Measurements from ENCODE around the gene YPEL2.

YPEL2 gene

DNA sequence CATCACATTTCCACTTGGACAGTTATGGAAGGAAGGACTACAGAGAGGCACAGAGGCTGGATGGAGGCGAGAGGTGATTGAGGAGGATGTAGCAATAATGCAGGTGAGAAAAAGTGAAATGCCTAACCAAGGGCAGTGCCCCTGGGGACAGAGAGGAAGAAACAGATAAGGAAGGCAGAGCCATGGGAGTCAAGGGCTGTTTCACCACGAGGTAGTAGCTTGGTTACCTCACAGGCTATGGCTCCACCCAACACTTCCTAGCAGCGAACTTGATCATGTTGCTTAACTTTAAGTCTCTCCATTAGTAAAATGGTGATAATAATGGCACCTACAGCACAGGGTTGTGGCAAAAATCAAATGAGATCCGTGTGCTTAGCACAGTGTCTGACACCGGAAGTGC lies 83.9 kb downstream of the YPEL2 start:
- no peaks in the 10 kb centered on the region for H3K27me3 ChIP-seq
- no peaks in the 10 kb centered on the region for H4K20me1 ChIP-seq
- no peak overlapping the region for H3K9ac ChIP-seq
- H3K9me3 ChIP-seq (replicated peaks in 1 of 11), result peaks cover under 1 to 10% (median 5%) of the 10 kb centered on the region in 11 experiments; a peak in 19 of 22 replicates
- peak in 1 of 11 experiments; percentile 37; a peak in 1 of 22 replicates for TF ChIP-seq Cebpa-rat (IDR thresholded peaks at IDR 0.05)
- peak overlapping the region; percentile 9 to 68 (median 38); a peak in 21 of 22 replicates for H3K4me2 ChIP-seq
- peak overlapping the region in 5 of 11 experiments; percentile 21 to 43 (median 37); a peak in 6 of 22 replicates for H3K27ac ChIP-seq
- H3K36me3 ChIP-seq, result peaks cover 0 to under 1% (median 0%) of the 10 kb centered on the region in 11 experiments; a peak in 1 of 22 replicates
- H3K4me1 ChIP-seq, result peaks cover 13 to 48% (median 34%) of the 10 kb centered on the region in 10 experiments; a peak in 18 of 20 replicates
- no peak overlapping the region for H3K4me3 ChIP-seq

DNA sequence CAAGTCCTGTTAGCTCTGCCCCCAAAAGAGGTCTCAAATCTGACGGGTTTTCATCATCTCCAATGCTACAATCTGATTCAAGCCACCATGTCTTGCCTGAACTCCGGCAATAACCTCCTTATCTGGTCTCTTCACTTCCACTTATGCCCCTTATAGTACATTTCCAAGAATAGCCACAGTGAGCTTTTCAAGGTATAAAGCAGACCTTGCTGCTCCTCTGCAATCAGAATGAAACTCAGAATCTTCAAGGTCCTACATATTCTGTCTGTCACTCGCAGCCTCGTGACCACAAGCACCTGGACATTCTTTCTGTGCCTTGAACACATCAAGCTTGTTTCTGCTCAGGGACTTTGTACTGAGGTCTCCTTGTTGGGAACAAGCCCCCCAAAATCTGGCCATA lies 84.7 kb downstream of the YPEL2 start:
- Histone ChIP-seq H3K4me2 (peak overlapping the region in 6 of 11 experiments; percentile 33 to 68 (median 52); a peak in 6 of 22 replicates), H3K4me1 (peaks cover 13 to 48% (median 34%) of the 10 kb centered on the region in 10 experiments; a peak in 18 of 20 replicates), H3K4me3 (no peak overlapping the region), H3K9ac (no peak overlapping the region), H3K36me3 (no peaks in the 10 kb centered on the region), H3K27ac (peak overlapping the region in 3 of 11 experiments; percentile 35 to 43 (median 37); a peak in 4 of 22 replicates), H3K27me3 (no peaks in the 10 kb centered on the region), H3K9me3 (replicated peaks in 1 of 11) (peaks cover 0 to 3% (median 0%) of the 10 kb centered on the region in 11 experiments; a peak in 1 of 22 replicates), H4K20me1 (no peaks in the 10 kb centered on the region)
- no peak for TF ChIP-seq Cebpa-rat (IDR thresholded peaks at IDR 0.05)

DNA sequence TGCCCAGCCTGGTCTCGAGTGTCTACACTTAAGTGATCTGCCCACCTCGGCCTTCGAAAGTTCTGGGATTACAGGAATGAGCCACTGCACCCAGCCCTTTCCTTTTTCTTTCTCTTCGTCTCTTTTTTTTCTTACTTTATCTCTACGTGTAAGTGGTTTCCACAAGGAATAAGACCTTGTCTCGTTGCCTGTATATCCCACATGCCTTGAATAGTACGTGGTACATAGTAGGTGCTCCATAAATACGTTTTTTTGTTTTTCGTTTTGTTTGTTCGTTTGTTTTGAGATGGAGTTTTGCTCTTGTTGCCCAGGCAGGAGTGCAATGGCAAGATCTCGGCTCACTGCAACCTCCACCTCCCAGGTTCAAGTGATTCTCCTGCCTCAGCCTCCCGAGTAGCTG lies 86.0 kb downstream of the YPEL2 start:
- Histone ChIP-seq H4K20me1 (no peaks in the 10 kb centered on the region), H3K4me1 (peaks cover 14 to 38% (median 29%) of the 10 kb centered on the region in 10 experiments; a peak in 18 of 20 replicates), H3K9ac (no peak overlapping the region), H3K4me2 (no peak overlapping the region), H3K9me3 (replicated peaks in 1 of 11) (no peaks in the 10 kb centered on the region), H3K27me3 (no peaks in the 10 kb centered on the region), H3K4me3 (no peak overlapping the region), H3K36me3 (no peaks in the 10 kb centered on the region), H3K27ac (no peak overlapping the region)
- no peak for TF ChIP-seq Cebpa-rat (IDR thresholded peaks at IDR 0.05)

DNA sequence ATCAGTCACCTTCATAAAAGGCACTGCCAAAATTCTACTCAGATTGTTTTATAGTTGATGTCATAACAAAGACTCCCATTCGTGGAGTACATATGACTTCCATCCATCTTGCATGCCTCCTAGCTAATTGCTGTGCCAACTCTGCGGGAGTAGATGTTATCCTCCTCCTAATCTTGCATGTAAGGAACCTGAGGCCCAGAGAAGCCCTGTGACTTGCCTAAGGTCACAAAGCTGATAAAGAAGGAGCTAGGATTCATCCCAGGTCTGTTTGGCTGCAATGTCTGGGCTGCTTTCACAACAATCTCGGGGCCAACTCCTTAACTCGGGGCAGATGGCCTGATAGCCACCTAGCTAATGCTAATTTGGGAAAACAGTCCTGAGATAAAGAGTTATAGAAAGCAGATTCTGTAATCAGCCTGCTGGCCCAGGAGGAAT lies 87.3 kb downstream of the YPEL2 start:
- no peak overlapping the region for H3K27ac ChIP-seq
- no peak overlapping the region for H3K4me2 ChIP-seq
- H3K36me3 ChIP-seq, result no peaks in the 10 kb centered on the region
- no peak overlapping the region for H3K9ac ChIP-seq
- no peak for TF ChIP-seq Cebpa-rat (IDR thresholded peaks at IDR 0.05)
- H3K4me1 ChIP-seq, result peaks cover 16 to 38% (median 30%) of the 10 kb centered on the region in 10 experiments; a peak in 19 of 20 replicates
- H3K9me3 ChIP-seq (replicated peaks in 1 of 11), result no peaks in the 10 kb centered on the region
- no peaks in the 10 kb centered on the region for H4K20me1 ChIP-seq
- H3K4me3 ChIP-seq, result no peak overlapping the region
- no peaks in the 10 kb centered on the region for H3K27me3 ChIP-seq

DNA sequence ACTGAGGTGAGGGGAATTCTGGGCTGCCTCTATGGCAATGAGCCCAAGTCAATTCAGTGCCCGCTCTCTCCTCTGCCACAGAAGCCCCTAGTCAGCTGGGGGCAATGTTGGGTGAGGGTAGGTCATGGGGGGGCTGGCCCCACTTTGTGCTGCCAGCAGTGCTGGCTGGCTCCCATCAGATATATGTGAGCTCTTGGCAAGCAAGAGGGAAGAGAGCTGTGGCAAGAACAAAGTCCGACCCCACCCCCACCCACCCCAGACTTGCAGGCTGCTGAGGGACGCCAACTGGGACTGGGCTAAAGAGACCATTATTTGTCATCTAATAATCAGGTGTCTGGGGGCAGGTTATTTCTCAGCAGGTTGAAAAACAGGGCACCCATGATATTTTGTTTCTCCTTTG lies 89.4 kb downstream of the YPEL2 start:
- H3K4me3 ChIP-seq, result no peak overlapping the region
- TF ChIP-seq Cebpa-rat (IDR thresholded peaks at IDR 0.05), result no peak
- no peak overlapping the region for H3K9ac ChIP-seq

DNA sequence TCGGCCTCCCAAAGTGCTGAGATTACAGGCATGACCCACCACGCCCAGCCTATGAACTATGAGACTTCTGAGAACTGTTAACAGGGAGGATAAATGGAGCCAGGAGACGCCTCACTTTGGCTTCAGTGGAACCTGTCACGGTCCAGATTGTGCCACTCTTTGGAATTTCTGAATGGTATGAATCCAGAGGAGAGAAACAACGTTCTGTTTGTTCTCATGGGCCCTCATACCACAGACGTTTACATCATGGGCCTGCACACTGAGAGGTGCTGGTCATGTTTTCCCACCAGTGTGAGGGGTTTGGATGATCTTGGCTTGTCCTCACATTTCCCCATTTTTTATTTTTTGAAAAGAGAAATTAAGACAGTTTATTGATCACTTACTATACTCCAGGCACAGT lies 90.3 kb downstream of the YPEL2 start:
- no peak for TF ChIP-seq Cebpa-rat (IDR thresholded peaks at IDR 0.05)
- H3K4me2 ChIP-seq, result no peak overlapping the region

More for the DNA sequence above, 89.4 kb downstream of the YPEL2 start:
- H3K4me2 ChIP-seq, result no peak overlapping the region
- H3K36me3 ChIP-seq, result no peaks in the 10 kb centered on the region
- peaks cover 19 to 42% (median 36%) of the 10 kb centered on the region in 10 experiments for H3K4me1 ChIP-seq
- no peaks in the 10 kb centered on the region for H3K9me3 ChIP-seq (replicated peaks in 1 of 11)
- no peak overlapping the region for H3K27ac ChIP-seq
- H3K27me3 ChIP-seq, result no peaks in the 10 kb centered on the region
- no peaks in the 10 kb centered on the region for H4K20me1 ChIP-seq

DNA sequence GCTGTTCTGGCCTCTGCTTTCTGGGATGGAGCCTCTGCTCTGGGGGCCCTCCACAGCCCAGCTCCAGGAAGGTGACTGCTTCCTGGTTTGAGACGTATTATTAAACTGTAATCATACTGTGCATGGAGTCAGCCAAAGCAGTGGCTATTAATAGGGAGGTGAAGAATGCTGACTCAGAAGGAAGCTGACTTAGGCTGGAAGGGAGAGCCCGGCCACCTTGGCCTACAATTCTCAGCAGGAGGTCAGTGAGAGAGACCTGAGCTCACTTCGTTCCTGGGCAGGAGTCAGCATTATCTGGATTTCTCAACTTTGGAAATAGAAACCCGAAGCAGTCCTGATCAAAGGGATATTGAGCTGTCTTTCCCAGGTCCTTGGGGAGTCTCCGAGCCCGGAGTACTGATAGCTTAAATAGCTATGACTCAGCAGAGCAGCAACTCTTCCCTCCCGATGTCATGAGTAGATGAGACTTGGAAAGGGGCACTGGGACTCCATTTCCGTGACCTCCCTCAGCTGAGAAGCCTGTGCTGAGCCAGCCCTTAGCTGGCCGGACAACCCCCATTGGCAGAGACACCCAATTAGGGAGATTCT lies 91.8 kb downstream of the YPEL2 start:
- Histone ChIP-seq H3K9me3 (replicated peaks in 1 of 11) (no peaks in the 10 kb centered on the region), H3K36me3 (no peaks in the 10 kb centered on the region), H3K4me2 (peak overlapping the region in 9 of 11 experiments; percentile 11 to 88 (median 72); a peak in 14 of 22 replicates), H3K27me3 (no peaks in the 10 kb centered on the region), H3K9ac (peak overlapping the region in 2 of 11 experiments; percentile 34 to 36; a peak in 2 of 22 replicates), H3K27ac (peak overlapping the region in 6 of 11 experiments; percentile 25 to 62 (median 41); a peak in 11 of 22 replicates), H3K4me1 (peaks cover 26 to 60% (median 53%) of the 10 kb centered on the region in 10 experiments), H4K20me1 (no peaks in the 10 kb centered on the region), H3K4me3 (no peak overlapping the region)
- TF ChIP-seq Cebpa-rat (IDR thresholded peaks at IDR 0.05), result no peak

More for the DNA sequence above, 90.3 kb downstream of the YPEL2 start:
- Histone ChIP-seq H3K4me1 (peaks cover 26 to 45% (median 39%) of the 10 kb centered on the region in 10 experiments), H3K4me3 (no peak overlapping the region), H3K27ac (no peak overlapping the region), H4K20me1 (no peaks in the 10 kb centered on the region), H3K9ac (no peak overlapping the region), H3K9me3 (replicated peaks in 1 of 11) (no peaks in the 10 kb centered on the region), H3K27me3 (no peaks in the 10 kb centered on the region), H3K36me3 (no peaks in the 10 kb centered on the region)

DNA sequence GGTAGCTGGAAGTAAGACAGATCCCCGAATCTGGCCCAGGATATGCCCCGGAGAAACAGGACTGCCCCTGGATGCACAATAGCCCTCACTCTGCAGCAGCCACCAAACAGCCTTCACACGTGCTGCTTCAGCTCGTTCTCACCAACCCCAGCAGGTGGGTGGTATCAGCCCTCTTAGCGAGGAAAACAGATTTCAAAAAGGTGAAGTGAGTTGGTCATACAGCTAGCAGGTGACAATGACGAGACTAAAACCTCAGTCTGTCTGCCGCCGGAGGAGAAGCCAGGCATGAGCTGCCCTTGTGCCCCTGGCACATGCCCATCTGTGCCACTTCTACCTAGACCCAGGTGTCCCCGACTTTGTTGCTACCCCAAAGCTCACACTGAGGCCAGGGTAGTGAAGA lies 92.4 kb downstream of the YPEL2 start:
- Histone ChIP-seq H3K9ac (no peak overlapping the region), H4K20me1 (no peaks in the 10 kb centered on the region), H3K27me3 (no peaks in the 10 kb centered on the region), H3K4me2 (peak overlapping the region in 6 of 11 experiments; percentile 25 to 88 (median 74); a peak in 9 of 22 replicates), H3K4me1 (peaks cover 26 to 66% (median 54%) of the 10 kb centered on the region in 10 experiments), H3K4me3 (no peak overlapping the region), H3K36me3 (no peaks in the 10 kb centered on the region), H3K27ac (no peak overlapping the region; a peak in 1 of 22 replicates), H3K9me3 (replicated peaks in 1 of 11) (no peaks in the 10 kb centered on the region)
- no peak for TF ChIP-seq Cebpa-rat (IDR thresholded peaks at IDR 0.05)

DNA sequence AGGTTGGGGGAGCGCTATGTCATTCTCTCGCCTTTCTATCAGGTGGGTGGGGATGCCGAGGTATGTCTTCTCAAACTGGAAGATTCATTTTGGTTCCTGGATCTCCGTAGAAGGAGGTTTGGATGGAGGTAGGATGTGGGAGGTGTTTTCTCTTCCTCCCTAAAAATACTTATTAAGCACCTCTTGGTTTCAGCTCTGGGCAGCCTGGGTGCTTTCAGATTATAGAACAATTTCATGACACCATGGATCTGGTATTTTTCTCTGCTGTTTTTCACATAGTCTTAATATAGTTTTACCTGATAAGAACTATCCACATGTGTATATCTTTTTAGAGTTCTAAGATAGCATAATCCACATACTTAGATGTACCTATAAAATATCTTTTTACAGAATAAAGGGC lies 92.9 kb downstream of the YPEL2 start:
- Histone ChIP-seq H3K4me2 (peak overlapping the region in 8 of 11 experiments; percentile 22 to 88 (median 76); a peak in 10 of 22 replicates), H3K4me1 (peaks cover 26 to 66% (median 54%) of the 10 kb centered on the region in 10 experiments), H3K9me3 (replicated peaks in 1 of 11) (no peaks in the 10 kb centered on the region), H3K27ac (0 out of 22 replicates have a peak overlapping the region, but pooled peaks of 1 of the 11 experiments have one; percentile 53), H4K20me1 (no peaks in the 10 kb centered on the region), H3K9ac (no peak overlapping the region; a peak in 1 of 22 replicates), H3K36me3 (no peaks in the 10 kb centered on the region), H3K4me3 (no peak overlapping the region), H3K27me3 (no peaks in the 10 kb centered on the region)
- no peak for TF ChIP-seq Cebpa-rat (IDR thresholded peaks at IDR 0.05)
